GM12872 (cell line): Measurements from ENCODE around the gene CSK.

Experiments used
- TF ChIP-seq, protein P1 (sequence below): IDR thresholded peaks from 3 replicates; pipeline ENCODE4 v1.5.1; 2011; ENCODE audit warnings: low read depth, mild to moderate bottlenecking, low read length, moderate library complexity; ENCODE audit not compliant: insufficient read depth

Gene CSK

GRCh38 chr15:74763416-74763815, 18.5 kb upstream of the CSK start:
- TF ChIP-seq, protein P1, sequence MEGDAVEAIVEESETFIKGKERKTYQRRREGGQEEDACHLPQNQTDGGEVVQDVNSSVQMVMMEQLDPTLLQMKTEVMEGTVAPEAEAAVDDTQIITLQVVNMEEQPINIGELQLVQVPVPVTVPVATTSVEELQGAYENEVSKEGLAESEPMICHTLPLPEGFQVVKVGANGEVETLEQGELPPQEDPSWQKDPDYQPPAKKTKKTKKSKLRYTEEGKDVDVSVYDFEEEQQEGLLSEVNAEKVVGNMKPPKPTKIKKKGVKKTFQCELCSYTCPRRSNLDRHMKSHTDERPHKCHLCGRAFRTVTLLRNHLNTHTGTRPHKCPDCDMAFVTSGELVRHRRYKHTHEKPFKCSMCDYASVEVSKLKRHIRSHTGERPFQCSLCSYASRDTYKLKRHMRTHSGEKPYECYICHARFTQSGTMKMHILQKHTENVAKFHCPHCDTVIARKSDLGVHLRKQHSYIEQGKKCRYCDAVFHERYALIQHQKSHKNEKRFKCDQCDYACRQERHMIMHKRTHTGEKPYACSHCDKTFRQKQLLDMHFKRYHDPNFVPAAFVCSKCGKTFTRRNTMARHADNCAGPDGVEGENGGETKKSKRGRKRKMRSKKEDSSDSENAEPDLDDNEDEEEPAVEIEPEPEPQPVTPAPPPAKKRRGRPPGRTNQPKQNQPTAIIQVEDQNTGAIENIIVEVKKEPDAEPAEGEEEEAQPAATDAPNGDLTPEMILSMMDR, result no peak

- TF ChIP-seq, protein P1, result no peak
Measured at GRCh38 chr15:74767167-74768098, 14.4 kb upstream of the CSK start.

- TF ChIP-seq, protein P1, result no peak
Measured at GRCh38 chr15:74768099-74768770, 13.6 kb upstream of the CSK start.

- TF ChIP-seq, protein P1, result peak; percentile 78
Measured at GRCh38 chr15:74768771-74769342, 13.0 kb upstream of the CSK start.

- TF ChIP-seq, protein P1, result no peak
Measured at GRCh38 chr15:74769463-74770025, 12.3 kb upstream of the CSK start.

GRCh38 chr15:74770211-74770903, 11.5 kb upstream of the CSK start:
- TF ChIP-seq, protein P1, result peak; percentile 1; the same call in 1 of the 3 replicates
